ENCODE results near the gene ARF5.

DNA sequence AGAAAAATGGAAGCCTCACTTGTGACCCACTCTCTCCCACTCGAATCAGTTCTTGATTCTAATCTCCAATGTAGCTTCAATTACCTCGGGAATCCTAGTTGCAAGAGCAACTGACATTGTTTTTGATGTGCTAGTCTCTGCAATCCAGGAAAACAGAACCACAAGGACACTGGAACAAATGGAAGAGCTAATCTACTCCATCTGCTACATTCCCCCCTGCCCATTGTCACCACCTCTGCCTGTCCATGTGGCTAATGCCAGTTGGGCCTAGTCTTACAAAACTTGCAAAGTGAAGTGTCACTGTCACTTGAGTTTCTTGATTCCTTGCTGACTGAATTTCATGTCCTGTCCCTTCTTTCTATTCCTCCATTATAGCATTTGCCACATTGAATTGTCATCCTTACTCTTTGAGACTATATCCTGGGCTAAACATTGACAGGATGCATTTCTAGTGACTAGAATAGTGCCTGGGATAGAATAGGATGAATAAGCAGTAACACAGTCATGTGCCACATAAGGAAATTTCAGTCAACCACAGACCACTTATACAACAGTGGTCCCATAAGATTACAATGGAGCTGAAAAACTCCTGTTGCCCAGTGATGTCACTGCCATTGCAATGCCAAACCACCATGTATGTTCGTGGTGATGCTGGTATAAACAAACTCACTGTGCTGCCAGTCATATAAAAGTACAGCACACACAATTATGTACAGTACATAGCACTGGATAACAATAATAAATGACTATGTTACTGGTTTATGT, 16.3 kb upstream of the ARF5 start:
- TF ChIP-seq, protein P1, sequence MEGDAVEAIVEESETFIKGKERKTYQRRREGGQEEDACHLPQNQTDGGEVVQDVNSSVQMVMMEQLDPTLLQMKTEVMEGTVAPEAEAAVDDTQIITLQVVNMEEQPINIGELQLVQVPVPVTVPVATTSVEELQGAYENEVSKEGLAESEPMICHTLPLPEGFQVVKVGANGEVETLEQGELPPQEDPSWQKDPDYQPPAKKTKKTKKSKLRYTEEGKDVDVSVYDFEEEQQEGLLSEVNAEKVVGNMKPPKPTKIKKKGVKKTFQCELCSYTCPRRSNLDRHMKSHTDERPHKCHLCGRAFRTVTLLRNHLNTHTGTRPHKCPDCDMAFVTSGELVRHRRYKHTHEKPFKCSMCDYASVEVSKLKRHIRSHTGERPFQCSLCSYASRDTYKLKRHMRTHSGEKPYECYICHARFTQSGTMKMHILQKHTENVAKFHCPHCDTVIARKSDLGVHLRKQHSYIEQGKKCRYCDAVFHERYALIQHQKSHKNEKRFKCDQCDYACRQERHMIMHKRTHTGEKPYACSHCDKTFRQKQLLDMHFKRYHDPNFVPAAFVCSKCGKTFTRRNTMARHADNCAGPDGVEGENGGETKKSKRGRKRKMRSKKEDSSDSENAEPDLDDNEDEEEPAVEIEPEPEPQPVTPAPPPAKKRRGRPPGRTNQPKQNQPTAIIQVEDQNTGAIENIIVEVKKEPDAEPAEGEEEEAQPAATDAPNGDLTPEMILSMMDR (IDR thresholded peaks at IDR 0.05): no peak
- TF ChIP-seq EP300 (IDR thresholded peaks at IDR 0.05): no peak
- TF ChIP-seq POLR2A (IDR thresholded peaks at IDR 0.05; ENCODE audit: low read depth): no peak

All from esophagus muscularis mucosa (tissue), 4 donors.